Subcutaneous abdominal adipose tissue (tissue), 5 donors: ENCODE measurements around the gene IQCF2.

Experiments
- H3K27ac ChIP-seq: one replicate; pipeline ENCODE4 v1.7.0; 2013; ENCODE audit warnings: low read depth, mild to moderate bottlenecking, inconsistent platforms, low read length, moderate library complexity
- H3K27me3 ChIP-seq, 5 donors: one replicate each; pipeline ENCODE4 v1.7.0; 2013; ENCODE audit warnings: low read length in 5 of 5, inconsistent platforms in 1 of 5; ENCODE audit not compliant: control insufficient read depth in 5 of 5, insufficient read depth in 4 of 5
- H3K36me3 ChIP-seq, 5 donors: one replicate each; pipeline ENCODE4 v1.7.0; 2013; ENCODE audit warnings: low read length in 5 of 5; ENCODE audit not compliant: control insufficient read depth in 5 of 5, insufficient read depth in 5 of 5
- H3K4me1 ChIP-seq, 5 donors: one replicate each; pipeline ENCODE4 v1.7.0; 2013; ENCODE audit warnings: low read length in 5 of 5, mild to moderate bottlenecking in 3 of 5, moderate library complexity in 1 of 5; ENCODE audit not compliant: control insufficient read depth in 5 of 5, insufficient read depth in 5 of 5
- H3K4me3 ChIP-seq, 5 donors: one replicate each; pipeline ENCODE4 v1.7.0; 2013; ENCODE audit warnings: low read length in 5 of 5, low read depth in 1 of 5
- H3K9ac ChIP-seq, 5 donors: one replicate each; pipeline ENCODE4 v1.7.0; 2013; ENCODE audit warnings: low read length in 5 of 5, mild to moderate bottlenecking in 4 of 5, moderate library complexity in 3 of 5
- H3K9me3 ChIP-seq, 5 donors: one replicate each; pipeline ENCODE4 v1.7.0; 2013; ENCODE audit warnings: low read length in 5 of 5; ENCODE audit not compliant: control insufficient read depth in 5 of 5
- donor health status: healthy.
- donor health status: healthy.
- donor health status: healthy.
- donor health status: healthy.
- donor health status: healthy.

The IQCF2 gene

GRCh38 chr3:51860703-51861665, at the start of gene IQCF2:
IQCF2 (plus strand) TSS chr3:51861615; CDS start chr3:51861667, 52 bp downstream.
- H3K4me3 ChIP-seq, result no peak within 1 kb of the TSS
- no peaks in the 10 kb centered on the region for H3K27me3 ChIP-seq
- no peak within 1 kb of the TSS for H3K27ac ChIP-seq
- no peak within 1 kb of the TSS for H3K9ac ChIP-seq
- H3K4me1 ChIP-seq, result no peaks in the 10 kb centered on the region
- no peaks in the 10 kb centered on the region for H3K36me3 ChIP-seq
- H3K9me3 ChIP-seq, result no peaks in the 10 kb centered on the region

- H3K9ac ChIP-seq, result no peak overlapping the region
- H3K27me3 ChIP-seq, result peaks cover 0 to under 1% (median 0%) of the 10 kb centered on the region in 5 donors
- no peaks in the 10 kb centered on the region for H3K4me1 ChIP-seq
- no peaks in the 10 kb centered on the region for H3K9me3 ChIP-seq
- H3K36me3 ChIP-seq, result no peaks in the 10 kb centered on the region
- H3K4me3 ChIP-seq, result no peak overlapping the region
- H3K27ac ChIP-seq, result no peak overlapping the region
These were observed 47.9 kb upstream of the IQCF2 start for GRCh38 chr3:51813539-51813938.

- Histone ChIP-seq H3K4me3 (no peak overlapping the region), H3K27me3 (peaks cover 1 to 4% (median 4%) of the 10 kb centered on the region in 5 donors), H3K36me3 (no peaks in the 10 kb centered on the region), H3K9me3 (no peaks in the 10 kb centered on the region), H3K27ac (no peak overlapping the region), H3K4me1 (no peaks in the 10 kb centered on the region), H3K9ac (no peak overlapping the region)
These were observed 47.4 kb upstream of the IQCF2 start for GRCh38 chr3:51814034-51814433.

- no peaks in the 10 kb centered on the region for H3K9me3 ChIP-seq
- H3K4me1 ChIP-seq, result no peaks in the 10 kb centered on the region
- no peak overlapping the region for H3K27ac ChIP-seq
- no peaks in the 10 kb centered on the region for H3K36me3 ChIP-seq
- H3K4me3 ChIP-seq, result no peak overlapping the region
- H3K9ac ChIP-seq, result no peak overlapping the region
- peaks cover 4 to 14% (median 11%) of the 10 kb centered on the region in 5 donors for H3K27me3 ChIP-seq
These were observed 45.8 kb upstream of the IQCF2 start for GRCh38 chr3:51815614-51816013.

GRCh38 chr3:51816723-51817122, 44.7 kb upstream of the IQCF2 start:
- H3K27ac ChIP-seq, result no peak overlapping the region
- H3K4me1 ChIP-seq, result no peaks in the 10 kb centered on the region
- H3K4me3 ChIP-seq, result no peak overlapping the region
- H3K9me3 ChIP-seq, result no peaks in the 10 kb centered on the region
- peaks cover 4 to 14% (median 11%) of the 10 kb centered on the region in 5 donors for H3K27me3 ChIP-seq
- H3K9ac ChIP-seq, result no peak overlapping the region
- no peaks in the 10 kb centered on the region for H3K36me3 ChIP-seq

GRCh38 chr3:51817375-51817774, 44.0 kb upstream of the IQCF2 start:
- Histone ChIP-seq H3K9ac (no peak overlapping the region), H3K4me1 (no peaks in the 10 kb centered on the region), H3K36me3 (no peaks in the 10 kb centered on the region), H3K27me3 (peaks cover 4 to 14% (median 11%) of the 10 kb centered on the region in 5 donors), H3K27ac (no peak overlapping the region), H3K4me3 (no peak overlapping the region), H3K9me3 (no peaks in the 10 kb centered on the region)

- Histone ChIP-seq H3K27me3 (peaks cover 4 to 14% (median 11%) of the 10 kb centered on the region in 5 donors), H3K4me1 (no peaks in the 10 kb centered on the region), H3K9ac (no peak overlapping the region)
These were observed 42.3 kb upstream of the IQCF2 start for GRCh38 chr3:51819151-51819550.

GRCh38 chr3:51819709-51820406, 41.6 kb upstream of the IQCF2 start:
- no peak overlapping the region for H3K4me3 ChIP-seq
- H3K4me1 ChIP-seq, result no peaks in the 10 kb centered on the region
- peaks cover 4 to 14% (median 11%) of the 10 kb centered on the region in 5 donors for H3K27me3 ChIP-seq
- H3K9me3 ChIP-seq, result no peaks in the 10 kb centered on the region
- H3K27ac ChIP-seq, result no peak overlapping the region
- no peak overlapping the region for H3K9ac ChIP-seq
- H3K36me3 ChIP-seq, result no peaks in the 10 kb centered on the region

More at GRCh38 chr3:51819151-51819550, 42.3 kb upstream of the IQCF2 start:
- Histone ChIP-seq H3K27ac (no peak overlapping the region), H3K9me3 (no peaks in the 10 kb centered on the region), H3K4me3 (no peak overlapping the region), H3K36me3 (no peaks in the 10 kb centered on the region)

GRCh38 chr3:51828297-51828696, 33.1 kb upstream of the IQCF2 start:
- H3K9ac ChIP-seq, result no peak overlapping the region
- peaks cover 0 to 21% (median 12%) of the 10 kb centered on the region in 5 donors for H3K9me3 ChIP-seq
- H3K4me1 ChIP-seq, result no peaks in the 10 kb centered on the region
- no peaks in the 10 kb centered on the region for H3K36me3 ChIP-seq
- H3K4me3 ChIP-seq, result no peak overlapping the region
- H3K27me3 ChIP-seq, result peaks cover 0 to 3% (median 0%) of the 10 kb centered on the region in 5 donors
- H3K27ac ChIP-seq, result no peak overlapping the region

- no peaks in the 10 kb centered on the region for H3K4me1 ChIP-seq
- no peaks in the 10 kb centered on the region for H3K36me3 ChIP-seq
- H3K27ac ChIP-seq, result no peak overlapping the region
- H3K27me3 ChIP-seq, result peaks cover 0 to 3% (median 0%) of the 10 kb centered on the region in 5 donors
- H3K9me3 ChIP-seq, result peaks cover 0 to 21% (median 12%) of the 10 kb centered on the region in 5 donors
- H3K4me3 ChIP-seq, result no peak overlapping the region
- no peak overlapping the region for H3K9ac ChIP-seq
These were observed 31.1 kb upstream of the IQCF2 start for GRCh38 chr3:51830345-51830744.
